ENCODE data around the gene PHACTR1.

DNA sequence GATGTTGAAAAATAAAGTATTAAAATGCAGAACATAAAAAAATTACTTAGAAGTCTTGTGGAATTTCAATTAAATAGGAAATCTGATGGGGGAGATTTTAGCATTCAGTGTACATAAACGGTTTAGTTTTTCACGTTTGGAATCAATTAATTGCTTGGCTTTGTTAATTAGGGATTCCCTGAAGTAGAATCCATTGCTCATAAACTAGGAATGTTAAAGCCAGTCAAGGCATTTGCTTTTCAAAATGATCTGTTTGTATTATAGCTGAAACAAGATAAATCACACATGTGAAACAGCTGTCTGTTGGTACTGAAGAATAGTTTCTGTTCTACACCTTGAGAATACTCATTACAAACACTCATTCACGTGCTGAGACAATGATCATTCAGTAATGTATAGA, 313.8 kb downstream of the PHACTR1 start:
- TF ChIP-seq POLR2A (IDR thresholded peaks at IDR 0.05): no peak
- TF ChIP-seq, protein P1, sequence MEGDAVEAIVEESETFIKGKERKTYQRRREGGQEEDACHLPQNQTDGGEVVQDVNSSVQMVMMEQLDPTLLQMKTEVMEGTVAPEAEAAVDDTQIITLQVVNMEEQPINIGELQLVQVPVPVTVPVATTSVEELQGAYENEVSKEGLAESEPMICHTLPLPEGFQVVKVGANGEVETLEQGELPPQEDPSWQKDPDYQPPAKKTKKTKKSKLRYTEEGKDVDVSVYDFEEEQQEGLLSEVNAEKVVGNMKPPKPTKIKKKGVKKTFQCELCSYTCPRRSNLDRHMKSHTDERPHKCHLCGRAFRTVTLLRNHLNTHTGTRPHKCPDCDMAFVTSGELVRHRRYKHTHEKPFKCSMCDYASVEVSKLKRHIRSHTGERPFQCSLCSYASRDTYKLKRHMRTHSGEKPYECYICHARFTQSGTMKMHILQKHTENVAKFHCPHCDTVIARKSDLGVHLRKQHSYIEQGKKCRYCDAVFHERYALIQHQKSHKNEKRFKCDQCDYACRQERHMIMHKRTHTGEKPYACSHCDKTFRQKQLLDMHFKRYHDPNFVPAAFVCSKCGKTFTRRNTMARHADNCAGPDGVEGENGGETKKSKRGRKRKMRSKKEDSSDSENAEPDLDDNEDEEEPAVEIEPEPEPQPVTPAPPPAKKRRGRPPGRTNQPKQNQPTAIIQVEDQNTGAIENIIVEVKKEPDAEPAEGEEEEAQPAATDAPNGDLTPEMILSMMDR (IDR thresholded peaks at IDR 0.05): no peak
- TF ChIP-seq POLR2AphosphoS5 (IDR thresholded peaks at IDR 0.05): no peak
- no peak for TF ChIP-seq EP300 (IDR thresholded peaks at IDR 0.05)
